Measurements from ENCODE around the gene FKTN. TPM values are rescaled to one million over a fixed set of nuclear protein-coding genes. Genes with fewer than 3 reads are reported as not detected.
"Not testable (repeated sequence)": the region's sequence is repeated elsewhere in the genome, so short reads cannot be mapped to it uniquely, and the experiment has no call there.

Gene FKTN
- 4.4 TPM for total RNA-seq

DNA sequence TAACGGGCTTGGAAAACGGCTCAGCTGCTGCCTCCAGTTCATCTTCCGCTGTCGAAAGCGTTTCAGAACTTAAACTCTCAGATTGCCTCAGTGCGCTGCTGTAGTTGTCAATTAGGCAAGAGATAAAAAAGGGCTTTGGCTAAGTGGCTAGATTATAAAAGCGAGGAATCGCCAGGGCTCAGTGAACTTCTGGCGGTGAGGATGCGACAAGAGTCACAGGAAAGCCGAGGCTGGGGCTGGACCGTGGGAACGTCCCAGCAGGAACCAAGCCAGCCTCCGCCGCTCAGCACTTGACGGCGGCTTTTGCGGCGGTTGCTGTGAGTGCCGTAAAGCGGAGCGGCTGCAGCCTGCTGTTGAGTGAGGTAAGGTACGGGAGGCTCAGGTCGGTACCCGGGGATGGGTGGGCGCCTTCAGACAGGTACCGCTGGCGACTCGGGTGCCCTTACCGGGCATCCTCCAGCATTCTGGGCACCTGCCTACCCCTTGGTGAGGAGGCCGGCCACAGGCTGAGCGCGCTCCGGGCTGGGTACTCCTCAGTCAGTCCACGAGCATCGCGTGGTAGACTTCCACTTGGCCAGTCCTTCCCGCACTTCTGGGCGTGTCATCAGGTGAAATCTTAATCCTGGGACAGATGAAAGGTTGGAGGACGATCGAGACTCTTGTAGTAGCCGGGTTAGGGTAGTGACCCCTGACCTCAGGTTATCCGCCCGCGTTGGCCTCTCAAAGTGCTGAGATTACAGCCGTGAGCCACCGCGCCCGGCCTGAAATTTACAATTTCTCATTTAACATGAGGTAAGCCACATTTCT, at the start of gene FKTN:
Gene FKTN (plus strand): TSS at position 328 of the 807 bp plus-strand sequence. CDS start 16,902 bp downstream, outside the sequence.
- Histone ChIP-seq H3K4me3 (ENCODE audit: low read length) (peak within 1 kb of the TSS; percentile 68), H3K4me1 (ENCODE audit: insufficient read depth, low read length) (peaks cover 10% of the 10 kb centered on the region), H3K27me3 (ENCODE audit: insufficient read depth, low read length) (no peaks in the 10 kb centered on the region), H3K9me3 (ENCODE audit: low read depth, low read length) (no peaks in the 10 kb centered on the region)

DNA sequence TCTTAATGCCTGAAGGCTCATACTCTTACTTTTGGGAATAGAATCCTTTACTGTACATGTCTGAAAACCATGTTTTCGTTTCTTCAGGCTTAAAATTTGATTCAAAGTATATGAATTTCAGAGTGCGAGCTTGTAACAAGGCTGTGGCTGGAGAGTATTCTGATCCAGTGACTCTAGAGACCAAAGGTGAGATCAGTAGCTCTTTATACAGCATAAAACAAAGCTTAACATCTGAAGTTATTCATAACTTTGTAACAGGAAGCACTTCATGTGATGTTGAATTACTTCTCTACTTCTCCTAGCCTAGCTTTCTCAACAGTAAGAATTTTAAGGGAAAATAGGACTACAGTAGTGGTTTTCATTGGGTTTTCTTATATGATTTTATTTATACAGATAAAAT, 49.4 kb upstream of the FKTN start:
- H3K27me3 ChIP-seq (ENCODE audit: insufficient read depth, low read length) = no peaks in the 10 kb centered on the region
- no peaks in the 10 kb centered on the region for H3K9me3 ChIP-seq (ENCODE audit: low read depth, low read length)

DNA sequence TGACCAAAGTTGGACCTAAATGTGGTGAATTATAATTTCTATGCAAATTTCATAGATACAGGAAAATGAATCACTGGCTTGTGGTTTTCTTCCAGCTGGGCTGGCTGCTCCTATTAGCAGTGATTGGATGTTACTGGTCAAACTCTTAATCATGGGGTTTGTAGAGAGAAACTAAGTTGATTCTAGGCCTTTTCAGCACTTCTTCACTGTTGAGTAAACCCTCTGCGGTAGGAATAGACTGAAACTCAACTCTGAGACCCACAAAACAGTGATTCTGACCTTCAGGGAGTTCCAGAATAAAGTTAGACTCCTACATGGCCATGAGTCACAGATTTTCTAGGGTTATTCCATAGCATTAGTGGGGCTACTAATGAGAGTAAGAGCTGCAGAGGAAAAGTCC, 47.9 kb upstream of the FKTN start:
- Histone ChIP-seq H3K9me3 (ENCODE audit: low read depth, low read length) (no peaks in the 10 kb centered on the region), H3K27me3 (ENCODE audit: insufficient read depth, low read length) (no peaks in the 10 kb centered on the region), H3K4me1 (ENCODE audit: insufficient read depth, low read length) (peaks cover 4% of the 10 kb centered on the region), H3K4me3 (ENCODE audit: low read length) (no peak overlapping the region)

More for the DNA sequence above, 49.4 kb upstream of the FKTN start:
- Histone ChIP-seq H3K4me3 (ENCODE audit: low read length) (no peak overlapping the region), H3K4me1 (ENCODE audit: insufficient read depth, low read length) (peaks cover 4% of the 10 kb centered on the region)

DNA sequence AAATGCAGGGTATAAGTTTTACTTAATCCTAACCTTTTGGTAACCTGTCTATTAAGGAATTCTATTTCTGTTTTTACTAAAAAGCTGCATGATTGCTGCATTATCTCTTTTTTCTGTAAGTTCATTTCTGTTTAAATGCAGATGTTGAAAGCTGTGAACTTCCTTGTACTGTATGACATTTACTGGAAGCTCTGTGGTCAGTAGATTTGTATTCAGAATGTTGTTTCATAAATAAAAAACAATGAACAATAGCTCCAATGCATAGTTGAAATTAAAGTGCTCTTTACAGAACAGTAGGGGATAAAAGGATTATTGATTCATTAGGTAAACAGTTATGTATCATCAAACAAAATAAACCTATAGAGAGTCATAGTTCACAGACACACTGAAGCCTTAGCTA, 46.5 kb upstream of the FKTN start:
- no peak overlapping the region for H3K4me3 ChIP-seq (ENCODE audit: low read length)
- H3K9me3 ChIP-seq (ENCODE audit: low read depth, low read length) = no peaks in the 10 kb centered on the region
- peaks cover 4% of the 10 kb centered on the region for H3K4me1 ChIP-seq (ENCODE audit: insufficient read depth, low read length)
- H3K27me3 ChIP-seq (ENCODE audit: insufficient read depth, low read length) = no peaks in the 10 kb centered on the region

DNA sequence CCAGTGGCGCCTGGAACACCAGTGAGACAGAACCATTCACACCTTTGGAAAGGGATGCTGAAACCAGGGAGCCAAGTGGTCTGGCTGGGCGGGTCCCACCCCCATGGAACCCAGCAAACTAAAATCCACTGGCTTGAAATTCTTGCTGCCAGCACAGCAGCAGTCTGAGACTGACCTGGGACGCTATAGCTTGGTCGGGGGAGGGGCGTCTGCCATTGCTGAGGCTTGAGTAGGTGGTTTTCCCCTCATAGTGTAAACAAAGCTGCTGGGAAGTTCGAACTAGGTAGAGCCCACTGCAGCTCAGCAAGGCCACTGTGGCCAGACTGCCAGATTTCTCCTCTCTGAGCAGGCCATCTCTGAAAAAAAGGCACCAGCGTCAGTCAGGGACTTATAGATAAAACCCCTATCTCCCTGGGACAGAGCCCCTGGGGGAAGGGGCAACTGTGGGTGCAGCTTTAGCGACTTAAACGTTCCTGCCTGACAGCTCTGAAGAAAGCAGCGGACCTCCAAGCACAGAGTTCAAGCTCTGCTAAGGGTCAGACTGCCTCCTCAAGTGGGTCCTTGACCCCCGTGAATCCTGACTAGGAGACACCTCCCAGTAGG, 42.0 kb upstream of the FKTN start:
- Histone ChIP-seq H3K9me3 (ENCODE audit: low read depth, low read length) (no peaks in the 10 kb centered on the region), H3K4me1 (ENCODE audit: insufficient read depth, low read length) (no peaks in the 10 kb centered on the region), H3K27me3 (ENCODE audit: insufficient read depth, low read length) (no peaks in the 10 kb centered on the region), H3K4me3 (ENCODE audit: low read length) (no peak overlapping the region)

DNA sequence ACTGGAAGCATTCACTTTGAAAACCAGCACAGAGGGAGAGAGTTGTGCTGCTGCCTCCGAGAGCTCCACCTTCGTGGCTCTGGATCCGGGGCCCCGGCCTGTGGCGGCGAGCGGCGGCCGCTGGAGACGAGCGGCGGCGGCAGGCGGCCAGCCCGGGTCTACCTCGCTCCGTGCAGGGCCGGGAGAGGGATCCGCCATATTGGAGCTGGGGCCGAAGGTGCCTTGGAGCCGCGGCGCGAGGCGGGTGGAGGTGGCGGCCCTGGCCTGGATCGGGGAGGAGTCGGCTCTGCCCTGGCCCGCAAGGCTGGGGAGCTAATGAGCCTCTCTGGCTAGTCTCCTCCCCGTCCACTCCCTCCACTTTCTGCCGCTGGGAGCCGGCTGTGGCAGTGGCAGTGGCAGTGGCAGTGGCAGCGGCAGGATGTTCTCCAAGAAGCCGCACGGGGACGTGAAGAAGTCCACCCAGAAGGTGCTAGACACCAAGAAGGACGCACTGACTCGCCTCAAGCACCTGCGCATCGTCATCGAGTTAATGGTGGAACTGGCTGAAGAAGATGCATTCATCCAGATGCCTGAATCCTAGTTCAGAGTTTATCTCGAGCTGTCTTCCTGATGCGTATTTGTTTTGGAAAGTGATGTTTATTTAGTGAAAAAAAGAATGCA, 38.1 kb upstream of the FKTN start:
- H3K4me3 ChIP-seq (ENCODE audit: low read length) = peak overlapping the region; percentile 23
- not testable (repeated sequence) for H3K9me3 ChIP-seq (ENCODE audit: low read depth, low read length); H3K27me3 ChIP-seq (ENCODE audit: insufficient read depth, low read length); H3K4me1 ChIP-seq (ENCODE audit: insufficient read depth, low read length)

DNA sequence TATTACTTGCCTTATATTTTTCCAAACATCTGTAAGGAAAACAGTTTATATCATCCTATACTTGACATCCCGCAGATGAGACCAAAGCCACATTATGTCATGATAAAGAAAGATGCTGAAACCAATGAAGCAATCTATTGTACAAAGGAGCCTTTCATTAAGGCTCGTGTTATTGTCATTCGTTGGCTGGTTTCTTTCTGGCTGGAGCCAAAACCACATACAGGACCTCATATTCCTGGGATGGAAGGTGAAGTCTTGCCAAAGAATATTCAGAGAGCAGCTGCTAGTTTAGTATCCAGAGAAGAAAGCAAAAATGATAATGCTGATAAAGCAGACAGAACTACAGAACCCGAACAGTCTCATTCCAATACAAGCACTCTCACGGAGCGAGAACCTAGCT, 36.9 kb upstream of the FKTN start:
- not testable (repeated sequence) for H3K4me1 ChIP-seq (ENCODE audit: insufficient read depth, low read length); H3K27me3 ChIP-seq (ENCODE audit: insufficient read depth, low read length); H3K4me3 ChIP-seq (ENCODE audit: low read length); H3K9me3 ChIP-seq (ENCODE audit: low read depth, low read length)

DNA sequence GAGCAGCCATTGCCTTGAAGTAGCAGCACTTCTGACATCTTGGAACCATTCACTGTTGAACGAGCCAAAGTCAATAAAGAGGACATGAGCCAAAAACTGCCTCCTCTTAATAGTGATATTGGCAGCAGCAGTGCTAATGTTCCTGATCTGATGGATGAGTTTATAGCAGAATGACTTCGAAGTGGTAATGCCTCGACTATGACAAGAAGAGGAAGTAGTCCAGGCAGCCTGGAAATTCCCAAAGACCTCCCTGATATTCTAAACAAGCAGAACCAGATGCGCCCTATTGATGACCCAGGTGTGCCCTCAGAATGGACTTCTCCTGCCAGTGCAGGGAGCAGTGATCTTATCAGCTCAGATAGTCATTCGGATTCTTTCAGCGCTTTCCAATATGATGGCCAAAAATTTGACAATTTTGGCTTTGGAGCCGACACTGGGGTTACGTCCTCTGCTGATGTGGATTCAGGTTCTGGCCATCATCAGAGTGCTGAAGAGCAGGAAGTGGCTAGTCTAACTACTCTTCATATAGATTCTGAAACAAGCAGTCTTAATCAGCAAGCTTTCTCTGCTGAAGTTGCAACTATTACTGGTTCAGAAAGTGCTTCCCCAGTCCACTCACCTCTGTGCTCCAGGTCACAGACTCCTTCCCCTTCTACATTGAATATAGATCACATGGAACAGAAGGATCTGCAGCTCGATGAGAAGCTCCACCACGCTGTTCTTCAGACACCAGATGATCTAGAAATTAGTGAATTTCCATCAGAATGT, 35.1 kb upstream of the FKTN start:
- not testable (repeated sequence) for H3K4me1 ChIP-seq (ENCODE audit: insufficient read depth, low read length); H3K4me3 ChIP-seq (ENCODE audit: low read length); H3K9me3 ChIP-seq (ENCODE audit: low read depth, low read length); H3K27me3 ChIP-seq (ENCODE audit: insufficient read depth, low read length)

DNA sequence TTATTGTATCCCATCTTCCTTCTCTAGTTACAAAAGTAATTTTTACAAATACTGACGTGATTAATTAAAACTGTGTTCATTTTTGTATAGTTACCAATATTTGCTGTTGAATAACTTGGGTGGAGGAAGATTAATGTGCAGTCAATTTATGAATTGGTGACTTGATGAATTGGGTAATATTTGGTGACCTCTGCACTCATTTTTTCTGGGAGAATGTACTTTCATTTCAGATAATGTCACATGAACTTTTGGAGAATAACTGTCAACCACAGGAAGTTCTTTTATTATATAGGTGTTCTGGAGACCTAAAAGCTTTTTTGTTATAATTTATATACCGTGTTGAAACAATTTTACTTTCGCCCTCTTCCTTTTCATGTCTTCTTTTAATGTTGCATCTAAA, 26.4 kb upstream of the FKTN start:
- Histone ChIP-seq H3K27me3 (ENCODE audit: insufficient read depth, low read length) (no peaks in the 10 kb centered on the region), H3K4me1 (ENCODE audit: insufficient read depth, low read length) (no peaks in the 10 kb centered on the region), H3K4me3 (ENCODE audit: low read length) (no peak overlapping the region), H3K9me3 (ENCODE audit: low read depth, low read length) (no peaks in the 10 kb centered on the region)

DNA sequence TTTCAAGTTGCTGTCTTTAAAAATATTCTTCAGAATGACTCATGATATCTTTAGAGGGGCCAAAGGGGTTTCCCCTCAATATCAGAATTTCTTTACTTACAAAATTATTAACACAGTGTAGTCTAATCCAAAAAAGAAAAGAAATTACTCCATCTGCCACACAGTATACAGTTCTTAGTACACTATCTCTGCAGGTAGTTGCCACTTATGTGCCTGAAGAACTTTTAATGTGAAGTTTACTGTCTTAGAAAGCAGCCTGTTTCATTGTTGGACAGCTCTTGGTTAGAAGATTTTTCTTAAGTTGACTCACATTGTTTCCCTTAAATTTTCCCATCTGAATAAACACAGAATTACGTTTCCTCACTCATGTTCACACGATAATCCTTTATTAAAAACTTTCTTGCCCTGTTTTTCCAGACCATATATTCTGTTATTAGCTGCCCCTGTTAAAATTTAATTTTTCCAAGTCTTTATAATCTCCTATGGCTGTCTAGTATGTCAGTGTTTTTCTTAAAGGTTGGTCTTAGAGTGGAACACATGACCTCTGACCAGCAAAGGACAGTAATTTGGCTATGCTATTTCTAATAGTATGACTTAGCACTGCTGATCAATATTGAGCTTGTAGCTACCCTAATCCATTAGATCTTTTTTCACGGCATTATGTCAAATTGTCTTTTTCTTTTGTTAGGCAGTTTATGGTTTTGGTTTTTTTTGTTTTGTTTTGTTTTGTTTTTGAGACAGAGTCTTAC, 21.8 kb upstream of the FKTN start:
- H3K27me3 ChIP-seq (ENCODE audit: insufficient read depth, low read length) = no peaks in the 10 kb centered on the region
- no peaks in the 10 kb centered on the region for H3K4me1 ChIP-seq (ENCODE audit: insufficient read depth, low read length)
- H3K9me3 ChIP-seq (ENCODE audit: low read depth, low read length) = no peaks in the 10 kb centered on the region
- H3K4me3 ChIP-seq (ENCODE audit: low read length) = no peak overlapping the region

DNA sequence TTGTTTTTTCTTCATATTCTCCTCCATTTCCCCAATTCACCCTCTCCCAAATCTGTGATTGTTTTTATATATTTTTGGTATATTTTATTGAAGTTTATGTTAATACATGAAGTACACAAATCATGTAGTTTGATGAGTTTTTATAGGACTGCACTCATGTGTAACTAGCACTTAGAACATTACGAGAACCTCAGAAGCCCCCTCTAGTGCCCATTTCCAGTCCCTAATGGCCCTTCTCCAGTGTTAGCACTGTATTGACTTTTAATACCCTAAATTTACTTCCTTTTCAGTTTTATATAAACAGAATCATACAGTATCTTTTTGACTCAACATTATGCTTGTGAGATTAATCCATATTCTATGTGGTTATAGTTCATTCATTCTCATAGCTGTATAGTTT, 18.5 kb upstream of the FKTN start:
- H3K27me3 ChIP-seq (ENCODE audit: insufficient read depth, low read length) = no peaks in the 10 kb centered on the region
- no peak overlapping the region for H3K4me3 ChIP-seq (ENCODE audit: low read length)

DNA sequence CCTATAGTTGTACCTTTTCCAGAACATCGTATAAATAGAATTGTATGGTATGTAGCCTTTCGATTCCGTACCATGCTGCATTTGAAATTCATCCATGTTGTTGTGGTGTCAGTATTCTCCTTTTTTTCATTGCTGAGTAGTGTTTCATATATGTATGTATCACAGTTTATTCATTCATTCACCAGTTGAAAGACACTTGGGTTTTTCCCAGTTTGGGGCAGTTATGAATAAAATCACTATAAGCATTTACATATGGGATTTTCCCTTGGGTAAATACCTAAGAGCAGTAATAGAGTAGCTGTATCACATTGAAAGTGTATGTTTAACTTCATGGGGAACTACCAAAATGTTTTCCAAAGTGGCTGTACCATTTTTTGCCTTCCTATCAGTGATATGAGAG, 16.1 kb upstream of the FKTN start:
- Histone ChIP-seq H3K4me1 (ENCODE audit: insufficient read depth, low read length) (no peaks in the 10 kb centered on the region), H3K4me3 (ENCODE audit: low read length) (no peak overlapping the region), H3K27me3 (ENCODE audit: insufficient read depth, low read length) (no peaks in the 10 kb centered on the region), H3K9me3 (ENCODE audit: low read depth, low read length) (no peaks in the 10 kb centered on the region)

More for the DNA sequence above, 18.5 kb upstream of the FKTN start:
- Histone ChIP-seq H3K4me1 (ENCODE audit: insufficient read depth, low read length) (no peaks in the 10 kb centered on the region), H3K9me3 (ENCODE audit: low read depth, low read length) (no peaks in the 10 kb centered on the region)

DNA sequence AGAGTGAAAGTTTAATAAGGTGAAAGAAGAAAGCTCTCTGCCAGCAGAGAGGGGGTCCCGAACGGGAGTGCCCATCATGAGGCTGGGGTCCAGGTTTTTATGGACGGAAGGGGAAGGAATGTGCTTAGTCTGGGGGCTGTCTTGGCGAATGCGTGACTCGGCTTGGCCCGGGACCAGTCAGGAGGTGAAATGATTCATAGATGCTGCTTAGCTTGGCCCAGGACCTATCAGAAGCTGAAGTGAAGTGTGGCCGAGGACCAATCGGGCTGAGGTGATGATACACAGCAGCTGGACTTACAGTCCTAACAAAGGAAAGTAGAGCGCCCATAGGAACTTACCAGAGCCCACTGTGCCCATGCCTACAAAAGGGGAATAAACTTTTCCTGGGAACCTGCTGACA, 3.9 kb upstream of the FKTN start:
- peaks cover 8% of the 10 kb centered on the region for H3K4me1 ChIP-seq (ENCODE audit: insufficient read depth, low read length)
- no peaks in the 10 kb centered on the region for H3K9me3 ChIP-seq (ENCODE audit: low read depth, low read length)
- H3K4me3 ChIP-seq (ENCODE audit: low read length) = no peak overlapping the region
- no peaks in the 10 kb centered on the region for H3K27me3 ChIP-seq (ENCODE audit: insufficient read depth, low read length)

DNA sequence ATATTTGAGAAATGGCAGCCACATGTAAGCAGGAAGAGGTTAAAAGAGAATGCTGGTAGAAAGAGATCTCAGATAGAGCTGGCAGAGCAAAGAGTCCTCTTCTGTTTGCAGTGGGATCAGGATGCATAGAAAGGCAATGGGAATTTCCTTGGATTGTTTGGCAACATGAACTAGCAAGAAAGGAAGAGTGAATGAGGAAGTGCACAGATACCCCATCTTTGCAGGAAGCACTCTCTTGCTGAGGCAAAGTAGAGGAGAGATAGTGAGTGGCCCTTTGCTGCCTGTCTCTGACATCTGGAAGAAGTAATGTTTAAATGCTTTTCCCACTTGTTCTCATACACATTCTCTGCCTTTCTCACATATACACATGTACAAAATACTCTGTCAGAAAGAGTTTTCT, 14.5 kb downstream of the FKTN start:
- Histone ChIP-seq H3K4me1 (ENCODE audit: insufficient read depth, low read length) (no peaks in the 10 kb centered on the region), H3K4me3 (ENCODE audit: low read length) (no peak overlapping the region), H3K9me3 (ENCODE audit: low read depth, low read length) (peaks cover 7% of the 10 kb centered on the region), H3K27me3 (ENCODE audit: insufficient read depth, low read length) (no peaks in the 10 kb centered on the region)
